Sigmoid colon (tissue), 4 donors: ENCODE measurements around the gene FAM47A.

Source experiments
- CTCF ChIP-seq, 4 experiments: fragments of 450-650 bp in 3 of 4; fragments of 200-600 bp in 1 of 4; IDR thresholded peaks; one replicate each; pipeline ENCODE4 v1.5.1; 2016 to 2019; ENCODE audit warnings: antibody characterized with exemption in 4 of 4, mild to moderate bottlenecking in 3 of 4, moderate library complexity in 2 of 4
- EP300 ChIP-seq, 4 donors: sonication (generic); formaldehyde crosslinking; IDR thresholded peaks; one replicate each; pipeline ENCODE4 v1.6.1; 2017; ENCODE audit warnings: antibody characterized with exemption in 4 of 4
- POLR2A ChIP-seq, 2 donors: fragments of 450-650 bp; IDR thresholded peaks; one replicate each; pipeline ENCODE4 v1.6.1; 2016; ENCODE audit warnings: antibody characterized with exemption in 2 of 2, mild to moderate bottlenecking in 2 of 2, moderate library complexity in 2 of 2

- no peak for TF ChIP-seq CTCF (IDR thresholded peaks at IDR 0.05)
- TF ChIP-seq POLR2A (IDR thresholded peaks at IDR 0.05) = no peak
- TF ChIP-seq EP300 (IDR thresholded peaks at IDR 0.05) = no peak
These were observed 12.1 kb upstream of the FAM47A start for GRCh38 chrX:34144246-34144645.
